ENCODE data around the gene GSG1L.

- TF ChIP-seq CTCF (IDR thresholded peaks at IDR 0.05; ENCODE audit: insufficient read depth, low read length, poor library complexity, severe bottlenecking) = no peak
- TF ChIP-seq EZH2phosphoT487 (conservative IDR thresholded peaks at IDR 0.05; ENCODE audit: low read length) = no peak
Observed at GRCh38 chr16:27935076-27935475, 128.4 kb downstream of the GSG1L start.
